Skeletal muscle tissue (tissue), 4 donors: ENCODE results near the gene GCKR. TPM values are rescaled to one million over a fixed set of nuclear protein-coding genes. Genes with fewer than 3 reads are reported as not detected.

Experiments
- H3K27ac ChIP-seq: one replicate; pipeline ENCODE4 v1.7.0; 2013; ENCODE audit warnings: mild to moderate bottlenecking, low read depth, low read length, inconsistent platforms
- H3K27me3 ChIP-seq, 3 donors: one replicate each; pipeline ENCODE4 v1.7.0; 2013; ENCODE audit warnings: low read length in 3 of 3; ENCODE audit not compliant: control insufficient read depth in 3 of 3, insufficient read depth in 3 of 3
- H3K36me3 ChIP-seq, 3 donors: one replicate each; pipeline ENCODE4 v1.7.0; 2013; ENCODE audit warnings: low read length in 3 of 3; ENCODE audit not compliant: control insufficient read depth in 3 of 3, insufficient read depth in 3 of 3
- H3K4me1 ChIP-seq, 3 donors: one replicate each; pipeline ENCODE4 v1.7.0; 2013; ENCODE audit warnings: low read length in 3 of 3, mild to moderate bottlenecking in 3 of 3; ENCODE audit not compliant: control insufficient read depth in 3 of 3, insufficient read depth in 3 of 3
- H3K4me3 ChIP-seq, 3 donors: one replicate each; pipeline ENCODE4 v1.7.0; 2013; ENCODE audit warnings: low read length in 3 of 3
- H3K9ac ChIP-seq, 3 donors: one replicate each; pipeline ENCODE4 v1.7.0; 2013; ENCODE audit warnings: low read length in 3 of 3, mild to moderate bottlenecking in 3 of 3, moderate library complexity in 2 of 3, low read depth in 1 of 3
- H3K9me3 ChIP-seq, 3 donors: one replicate each; pipeline ENCODE4 v1.7.0; 2013; ENCODE audit warnings: low read length in 3 of 3; ENCODE audit not compliant: control insufficient read depth in 3 of 3
- total RNA-seq: library from RNA; depleted of rRNA; stranded (reverse); fragments of >200 nt; gene quantifications from one replicate; pipeline ENCODE4 v1.2.3, GENCODE V29; 2014
- donor health status: Osteomylitis.

GCKR gene
- total RNA-seq, 1 donor from 2014 or later, result not detected

DNA sequence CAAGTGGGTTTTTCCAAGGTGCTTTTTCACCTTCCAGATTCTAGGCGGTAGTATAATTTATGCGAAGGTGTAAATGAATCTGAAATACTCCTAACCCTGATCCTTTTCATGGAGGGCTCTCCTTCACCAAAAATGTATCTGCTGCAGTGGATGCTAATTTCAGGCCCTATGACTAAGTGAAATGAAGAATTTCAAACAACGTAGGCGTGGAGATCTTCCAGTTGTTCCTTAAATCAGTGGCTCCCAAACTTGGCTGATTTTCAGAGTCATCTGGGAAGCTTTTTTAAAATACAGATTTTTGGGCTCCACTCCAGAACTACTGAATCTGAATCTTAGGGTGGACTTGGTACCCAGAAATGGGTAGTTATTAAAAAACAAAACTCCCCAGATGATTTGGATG is 5.5 kb downstream of the GCKR start:
- peaks cover 3 to 4% (median 3%) of the 10 kb centered on the region in 3 donors for H3K27me3 ChIP-seq
- no peak overlapping the region for H3K9ac ChIP-seq
- H3K36me3 ChIP-seq, result no peaks in the 10 kb centered on the region
- no peak overlapping the region for H3K4me3 ChIP-seq
- H3K4me1 ChIP-seq, result no peaks in the 10 kb centered on the region
- no peaks in the 10 kb centered on the region for H3K9me3 ChIP-seq
- H3K27ac ChIP-seq, result no peak overlapping the region

DNA sequence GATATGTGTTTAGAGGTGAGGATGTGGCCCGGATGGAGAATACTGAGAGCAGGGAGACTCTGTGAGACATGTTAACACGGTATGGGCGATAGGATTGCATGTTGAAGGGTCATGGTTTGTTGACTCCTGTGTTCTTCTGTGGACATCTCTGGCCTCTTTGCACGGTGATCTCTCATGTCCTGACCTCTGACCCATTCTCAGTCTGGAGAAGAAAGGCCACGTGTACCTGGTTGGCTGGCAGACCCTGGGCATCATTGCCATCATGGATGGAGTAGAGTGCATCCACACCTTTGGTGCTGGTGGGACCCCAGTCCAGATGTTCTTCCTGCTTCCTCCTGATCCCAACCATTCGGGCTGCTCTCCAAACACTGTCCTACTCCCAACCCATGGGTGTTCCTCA is 9.9 kb downstream of the GCKR start:
- no peak overlapping the region for H3K9ac ChIP-seq
- no peaks in the 10 kb centered on the region for H3K36me3 ChIP-seq
- H3K4me3 ChIP-seq, result no peak overlapping the region
- H3K27me3 ChIP-seq, result no peaks in the 10 kb centered on the region
- no peaks in the 10 kb centered on the region for H3K4me1 ChIP-seq
- H3K9me3 ChIP-seq, result no peaks in the 10 kb centered on the region
- no peak overlapping the region for H3K27ac ChIP-seq

DNA sequence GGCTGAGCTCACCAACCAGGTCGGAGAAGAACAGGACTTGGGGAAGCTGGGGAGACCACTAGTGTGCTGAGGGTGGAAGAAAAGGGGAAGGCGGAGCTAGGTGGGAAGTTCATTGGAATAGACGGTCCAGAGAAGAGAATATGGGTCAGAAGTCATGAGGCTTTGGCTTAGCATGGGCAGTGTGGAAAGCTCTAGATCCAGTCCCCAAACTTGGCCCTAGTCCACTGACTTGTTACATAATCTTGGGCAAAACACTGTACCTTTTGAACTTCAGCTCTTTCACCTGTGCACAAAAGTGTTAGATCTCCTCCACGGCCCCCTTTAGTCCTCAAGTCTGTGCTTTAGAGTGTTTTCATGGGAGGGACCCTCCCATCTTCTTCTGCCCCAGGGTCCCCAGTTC is 10.7 kb downstream of the GCKR start:
- H3K27me3 ChIP-seq, result no peaks in the 10 kb centered on the region
- H3K9ac ChIP-seq, result no peak overlapping the region
- no peak overlapping the region for H3K4me3 ChIP-seq
- no peaks in the 10 kb centered on the region for H3K4me1 ChIP-seq
- no peak overlapping the region for H3K27ac ChIP-seq
- no peaks in the 10 kb centered on the region for H3K9me3 ChIP-seq
- H3K36me3 ChIP-seq, result no peaks in the 10 kb centered on the region

DNA sequence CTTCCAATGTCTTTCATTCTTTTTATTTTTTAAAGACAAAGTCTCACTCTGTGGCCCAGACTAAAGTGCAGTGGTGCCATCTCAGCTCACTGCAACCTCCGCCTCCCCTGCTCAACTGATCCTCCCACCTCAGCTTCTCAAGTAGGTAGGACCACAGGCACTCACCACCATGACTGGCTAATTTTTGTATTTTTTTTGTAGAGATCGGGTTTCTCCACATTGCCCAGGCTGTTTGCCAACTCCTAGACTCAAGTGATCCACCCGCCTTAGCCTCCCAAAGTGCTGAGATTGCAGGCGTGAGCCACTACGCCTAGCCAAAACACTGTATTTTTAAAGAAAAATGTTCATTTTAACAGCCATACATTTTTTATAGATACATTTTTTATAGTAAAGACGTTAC is 12.7 kb downstream of the GCKR start:
- Histone ChIP-seq H3K9ac (no peak overlapping the region), H3K9me3 (no peaks in the 10 kb centered on the region), H3K4me3 (no peak overlapping the region), H3K27ac (no peak overlapping the region), H3K4me1 (no peaks in the 10 kb centered on the region), H3K36me3 (no peaks in the 10 kb centered on the region), H3K27me3 (no peaks in the 10 kb centered on the region)

DNA sequence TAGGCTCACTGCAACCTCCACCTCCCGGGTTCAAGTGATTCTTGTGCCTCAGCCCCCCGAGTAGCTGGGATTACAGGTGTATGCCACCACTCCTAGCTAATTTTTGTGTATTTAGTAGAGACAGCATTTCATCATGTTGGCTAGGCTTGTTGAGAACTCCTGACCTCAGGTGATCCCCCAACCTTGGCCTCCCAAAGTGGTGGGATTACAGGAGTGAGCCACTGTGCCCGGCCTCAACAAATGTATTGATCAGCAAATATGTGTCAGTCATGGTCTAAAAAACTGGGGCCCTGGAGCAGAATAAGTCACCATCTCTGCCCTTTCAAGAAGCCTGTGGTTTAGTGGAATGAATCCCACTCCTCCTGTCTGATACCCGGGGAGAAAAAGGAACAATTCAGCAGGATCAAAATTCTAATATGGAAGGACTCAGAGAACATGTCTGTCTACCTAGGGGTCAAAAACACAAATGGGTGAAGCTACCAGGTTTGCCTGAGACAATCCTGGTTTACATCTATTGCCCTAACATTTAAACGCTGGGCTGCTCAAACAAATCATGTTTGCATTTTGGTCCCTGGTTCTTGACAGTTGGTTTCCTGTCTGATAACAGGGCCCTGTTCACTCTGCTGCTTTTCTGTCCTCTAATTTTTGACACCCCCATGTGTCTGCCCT is 21.6 kb downstream of the GCKR start:
- H3K27me3 ChIP-seq, result peaks cover 0 to 3% (median 0%) of the 10 kb centered on the region in 3 donors
- H3K9ac ChIP-seq, result no peak overlapping the region
- no peak overlapping the region for H3K4me3 ChIP-seq
- H3K36me3 ChIP-seq, result no peaks in the 10 kb centered on the region
- H3K9me3 ChIP-seq, result no peaks in the 10 kb centered on the region
- no peak overlapping the region for H3K27ac ChIP-seq
- H3K4me1 ChIP-seq, result no peaks in the 10 kb centered on the region

DNA sequence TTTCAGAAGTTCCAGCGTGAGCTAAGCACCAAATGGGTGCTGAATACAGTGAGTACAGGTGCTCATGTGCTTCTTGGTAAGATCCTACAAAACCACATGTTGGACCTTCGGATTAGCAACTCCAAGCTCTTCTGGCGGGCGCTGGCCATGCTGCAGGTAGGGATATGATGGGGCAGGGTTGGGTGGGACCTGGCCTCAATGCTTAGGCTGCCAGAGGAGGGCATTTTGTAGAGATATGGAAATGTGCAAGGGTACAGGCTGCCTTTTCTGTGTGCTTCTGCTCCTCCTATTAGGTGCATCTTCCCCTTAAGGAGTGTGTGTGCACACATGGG is 22.1 kb downstream of the GCKR start:
- Histone ChIP-seq H3K4me3 (no peak overlapping the region), H3K9me3 (no peaks in the 10 kb centered on the region), H3K9ac (no peak overlapping the region), H3K36me3 (no peaks in the 10 kb centered on the region), H3K27me3 (peaks cover 0 to 3% (median 0%) of the 10 kb centered on the region in 3 donors), H3K27ac (no peak overlapping the region), H3K4me1 (no peaks in the 10 kb centered on the region)

DNA sequence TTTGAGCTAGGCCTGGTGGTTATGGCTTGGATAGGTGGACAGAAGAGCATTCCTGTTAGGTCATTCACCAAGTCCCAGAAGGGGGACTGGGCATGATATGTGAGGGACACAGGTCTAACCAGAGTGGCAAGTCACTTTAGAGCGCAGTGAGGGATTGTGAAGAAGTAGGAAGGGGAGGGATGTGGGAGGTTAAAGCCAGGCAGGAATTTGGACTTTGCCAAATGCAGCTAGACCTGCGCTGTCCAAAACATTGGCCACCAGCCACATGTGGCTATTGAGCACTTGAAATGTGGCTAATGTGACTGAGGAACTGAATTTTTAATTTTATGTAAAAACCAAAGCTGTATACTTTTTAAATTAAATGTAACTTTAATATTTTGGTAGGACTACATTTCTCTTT is 23.7 kb downstream of the GCKR start:
- Histone ChIP-seq H3K27ac (no peak overlapping the region), H3K4me3 (no peak overlapping the region), H3K4me1 (no peaks in the 10 kb centered on the region), H3K27me3 (peaks cover 0 to 3% (median 2%) of the 10 kb centered on the region in 3 donors), H3K9ac (no peak overlapping the region), H3K36me3 (no peaks in the 10 kb centered on the region), H3K9me3 (no peaks in the 10 kb centered on the region)

DNA sequence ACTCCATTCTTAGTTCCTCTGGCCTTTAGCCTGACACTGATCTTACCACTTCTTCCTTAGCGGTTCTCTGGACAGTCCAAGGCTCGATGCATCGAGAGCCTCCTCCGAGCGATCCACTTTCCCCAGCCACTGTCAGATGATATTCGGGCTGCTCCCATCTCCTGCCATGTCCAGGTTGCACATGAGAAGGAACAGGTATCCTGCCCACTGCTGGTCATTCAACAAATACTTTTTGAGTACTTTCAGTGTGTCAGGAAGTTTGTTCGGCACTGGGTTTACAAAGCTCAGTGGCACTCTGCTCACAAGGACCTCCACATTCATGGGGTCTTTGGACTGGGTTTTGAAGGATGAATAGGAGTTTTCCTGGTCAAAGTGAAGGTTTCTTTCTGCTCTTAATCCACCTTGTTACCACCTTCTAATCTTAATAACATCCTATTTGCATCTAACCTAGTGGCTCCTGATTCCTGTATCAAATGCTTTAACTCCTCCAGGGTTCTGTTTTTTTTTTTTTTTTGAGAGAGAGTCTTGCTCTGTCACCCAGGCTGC is 25.8 kb downstream of the GCKR start:
- Histone ChIP-seq H3K9ac (no peak overlapping the region), H3K4me1 (no peaks in the 10 kb centered on the region), H3K27ac (no peak overlapping the region), H3K27me3 (peaks cover 0 to 8% (median 4%) of the 10 kb centered on the region in 3 donors), H3K4me3 (no peak overlapping the region), H3K36me3 (no peaks in the 10 kb centered on the region), H3K9me3 (no peaks in the 10 kb centered on the region)

DNA sequence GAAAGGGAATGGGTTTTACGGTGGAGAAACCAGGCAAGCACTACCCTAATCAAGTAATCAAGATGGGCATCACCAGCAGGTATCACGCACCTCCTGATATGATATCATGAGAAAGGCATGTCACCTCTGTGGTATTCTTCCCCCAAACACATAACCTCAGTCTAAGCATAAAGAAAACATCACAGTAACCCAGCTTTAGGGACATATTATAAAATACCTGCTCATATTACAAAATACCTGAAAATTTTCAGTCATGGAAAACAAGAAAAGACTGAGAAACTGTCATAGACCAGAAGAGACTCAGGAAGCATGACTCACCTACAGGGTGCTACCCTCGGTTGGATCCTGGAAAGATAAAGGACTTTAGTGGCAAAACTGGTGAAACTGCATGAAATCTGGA is 30.5 kb downstream of the GCKR start:
- no peaks in the 10 kb centered on the region for H3K36me3 ChIP-seq
- H3K4me1 ChIP-seq, result no peaks in the 10 kb centered on the region
- no peaks in the 10 kb centered on the region for H3K9me3 ChIP-seq
- H3K27ac ChIP-seq, result no peak overlapping the region
- no peak overlapping the region for H3K4me3 ChIP-seq
- H3K27me3 ChIP-seq, result peaks cover 0 to 8% (median 3%) of the 10 kb centered on the region in 3 donors
- H3K9ac ChIP-seq, result no peak overlapping the region

DNA sequence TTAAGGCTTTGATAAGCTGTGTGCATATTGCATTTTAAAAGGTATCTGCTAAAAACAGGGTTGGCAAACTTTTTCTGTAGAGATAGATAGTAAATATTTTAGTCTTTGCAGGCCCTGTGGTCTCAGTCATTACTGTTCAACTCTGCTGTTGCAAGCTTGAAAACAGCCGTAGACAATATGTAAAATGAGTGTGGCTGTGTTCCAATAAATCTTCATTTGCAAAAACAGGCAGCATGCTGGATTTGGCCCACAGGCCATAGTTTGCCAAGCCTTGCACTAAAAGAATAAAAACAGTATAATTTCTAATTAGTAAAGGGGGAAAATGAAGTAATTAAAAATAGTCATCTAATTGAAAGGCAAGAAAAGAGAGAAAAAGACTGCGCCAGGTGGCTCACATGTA is 35.3 kb downstream of the GCKR start:
- H3K9ac ChIP-seq, result no peak overlapping the region
- H3K27ac ChIP-seq, result no peak overlapping the region
- H3K4me1 ChIP-seq, result no peaks in the 10 kb centered on the region
- H3K27me3 ChIP-seq, result peaks cover 0 to under 1% (median 0%) of the 10 kb centered on the region in 3 donors
- no peak overlapping the region for H3K4me3 ChIP-seq
- no peaks in the 10 kb centered on the region for H3K9me3 ChIP-seq
- H3K36me3 ChIP-seq, result no peaks in the 10 kb centered on the region
